GM19240 (cell line): ENCODE results near the gene PAK2.
"Not testable (repeated sequence)": the region's sequence is repeated elsewhere in the genome, so short reads cannot be mapped to it uniquely, and the experiment has no call there.

Experiments used
- DNase-seq: peaks from one replicate; pipeline ENCODE4 v3.0.0; 2011; ENCODE audit warnings: low spot score; ENCODE audit not compliant: insufficient read length

Gene PAK2

DNA sequence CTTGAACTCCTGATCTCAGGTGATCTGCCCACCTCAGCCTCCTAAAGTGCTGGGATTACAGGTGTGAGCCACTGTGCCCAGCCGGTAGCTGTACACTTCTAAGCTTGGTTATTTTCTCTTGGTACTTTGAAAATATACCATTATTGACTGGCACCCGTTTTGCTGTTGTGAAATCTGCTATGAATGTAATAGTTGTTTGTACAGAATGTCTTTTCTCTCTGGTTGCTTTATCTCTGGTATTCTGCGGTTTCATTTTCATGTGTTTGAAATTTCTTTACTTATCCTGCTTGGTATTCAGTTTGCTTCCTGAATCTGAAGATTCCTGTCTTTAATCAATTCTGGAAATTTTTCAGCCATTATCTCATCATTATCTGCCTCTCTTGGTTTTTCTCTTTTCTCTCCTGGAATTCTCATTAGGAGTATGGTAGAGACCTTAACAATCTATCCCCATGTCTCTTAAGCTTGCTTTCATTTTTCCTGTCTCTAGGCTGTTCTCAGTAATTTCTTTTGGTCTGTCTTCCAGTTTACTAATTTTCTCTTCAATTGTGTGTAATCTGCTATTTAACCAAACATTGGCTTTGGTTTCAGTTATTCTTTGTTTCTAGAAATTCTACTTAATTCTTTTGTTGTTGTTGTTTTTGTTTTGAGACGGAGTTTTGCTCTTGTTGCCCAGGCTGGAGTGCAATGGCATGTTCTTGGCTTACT lies 2.8 kb upstream of the PAK2 start:
- no peak for DNase-seq

DNA sequence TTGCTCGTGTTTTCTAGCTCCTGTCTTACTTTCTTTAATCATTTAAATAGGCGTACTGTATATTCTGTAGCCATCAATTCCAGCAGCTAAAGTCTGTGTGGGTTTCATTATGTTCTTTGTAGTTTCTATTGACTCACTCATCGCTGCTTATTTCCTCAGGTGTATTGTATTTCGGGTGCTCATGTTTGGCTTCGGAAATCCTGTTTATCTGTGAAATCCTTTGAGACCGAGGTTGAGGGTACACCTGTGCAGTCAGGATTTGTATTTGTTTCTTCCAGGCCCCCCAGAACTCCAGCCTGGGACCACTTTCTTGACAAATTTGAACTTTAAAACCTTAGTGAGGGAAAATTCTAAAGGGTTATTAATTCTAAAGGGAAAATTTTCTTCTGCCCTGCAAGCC lies 2.0 kb upstream of the PAK2 start:
- DNase-seq, result no peak

DNA sequence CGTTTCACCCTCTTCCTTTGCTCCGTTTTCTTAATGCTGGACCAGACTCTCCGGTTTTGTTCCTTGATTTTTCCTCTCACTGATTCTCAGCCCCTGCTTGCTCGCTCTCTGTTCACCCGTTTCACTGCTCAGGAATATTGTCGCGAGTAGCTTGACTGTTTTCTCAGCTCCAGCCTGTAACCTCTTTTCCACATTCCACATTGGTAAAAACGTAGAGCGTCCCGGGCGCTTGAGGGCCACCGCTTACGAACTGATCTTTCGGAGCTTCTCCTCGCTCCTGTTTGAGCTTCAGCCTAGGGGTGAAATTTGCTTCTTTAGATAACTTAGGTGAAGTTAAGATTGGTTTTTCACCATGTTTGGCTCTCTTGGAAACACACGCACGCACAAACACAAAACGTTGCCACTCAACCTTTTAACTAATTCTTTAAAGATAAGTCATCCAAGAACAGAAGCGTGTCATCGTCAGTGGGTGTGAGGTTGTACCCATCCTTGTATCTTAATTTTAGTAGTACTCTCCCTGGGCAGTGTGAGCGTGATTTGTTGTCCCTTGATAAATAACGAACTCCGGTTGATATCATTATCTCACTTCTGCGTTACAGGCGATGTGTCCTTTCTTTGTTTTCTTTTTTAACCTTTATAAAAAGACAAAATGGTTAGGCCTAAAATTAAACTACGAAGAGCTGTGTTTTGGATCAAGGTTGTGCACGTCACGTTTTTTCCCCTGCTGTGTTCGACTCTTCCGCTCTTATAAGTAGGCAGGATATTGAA lies 1.0 kb downstream of the PAK2 start:
- DNase-seq, result no peak

DNA sequence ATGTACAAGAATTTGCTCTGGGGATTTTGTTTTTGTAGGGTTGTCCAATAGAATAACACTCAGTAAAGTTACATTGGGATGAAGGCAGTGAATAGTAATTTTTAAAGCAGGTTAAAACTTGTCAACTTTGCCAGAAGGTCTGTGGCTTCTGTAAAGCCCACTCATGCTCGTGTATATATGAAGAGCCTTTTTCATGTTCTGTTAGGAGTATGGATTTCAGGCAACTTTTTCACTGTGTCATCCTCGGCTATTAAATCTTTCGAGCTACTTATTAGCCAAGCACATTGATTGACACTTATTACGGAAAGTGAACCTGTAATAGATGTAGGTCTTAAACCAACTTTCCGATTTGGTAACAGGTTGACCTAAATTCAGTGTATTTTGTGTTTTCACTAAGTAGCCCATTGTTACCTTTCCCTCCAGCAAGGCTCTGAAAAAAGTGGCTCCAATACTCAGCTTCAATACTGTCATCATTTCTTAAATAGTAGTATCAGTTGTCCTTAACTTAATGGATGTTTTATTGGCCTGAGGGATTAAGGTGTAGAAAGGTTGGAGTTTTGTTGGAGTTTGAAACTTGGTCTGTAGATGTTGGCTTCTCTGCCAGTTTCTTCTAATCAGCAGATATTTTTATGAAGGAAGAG lies 1.7 kb downstream of the PAK2 start:
- no peak for DNase-seq

DNA sequence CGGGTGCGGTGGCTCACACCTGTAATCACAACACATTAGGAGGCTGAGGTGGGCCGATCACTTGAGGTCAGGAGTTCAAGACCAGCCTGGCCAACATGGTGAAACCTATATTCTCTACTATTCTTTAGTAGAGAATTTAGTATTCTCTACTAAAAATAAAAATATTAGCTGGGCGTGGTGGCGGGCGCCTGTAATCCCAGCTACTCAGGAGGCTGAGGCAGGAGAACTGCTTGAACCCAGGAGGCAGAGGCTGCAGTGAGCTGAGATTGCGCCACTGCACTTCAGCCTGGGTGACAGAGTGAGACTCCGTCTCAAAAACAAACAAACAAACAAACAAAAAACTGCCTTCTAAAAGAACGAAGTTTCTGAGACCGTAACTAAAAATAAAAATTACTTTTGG lies 3.9 kb downstream of the PAK2 start:
- DNase-seq, result not testable (repeated sequence)

DNA sequence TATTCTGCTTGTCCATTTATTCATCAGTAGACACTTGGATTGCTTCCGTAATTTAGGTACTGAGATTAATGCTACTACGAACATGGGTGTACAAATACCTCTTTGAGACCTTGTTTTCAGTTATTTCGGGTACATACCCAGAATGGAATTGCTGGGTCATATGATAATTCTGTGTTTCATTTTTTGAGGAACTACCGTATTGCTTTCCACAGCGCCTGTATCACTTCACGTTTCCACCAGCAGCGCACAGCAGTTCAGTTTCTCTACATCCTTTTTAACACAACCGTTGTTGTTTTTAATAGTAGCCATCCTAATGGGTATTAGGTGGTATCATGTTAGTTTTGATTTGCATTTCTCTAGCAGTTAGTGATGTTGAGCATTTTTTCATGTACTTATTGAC lies 9.5 kb downstream of the PAK2 start:
- DNase-seq, result no peak

DNA sequence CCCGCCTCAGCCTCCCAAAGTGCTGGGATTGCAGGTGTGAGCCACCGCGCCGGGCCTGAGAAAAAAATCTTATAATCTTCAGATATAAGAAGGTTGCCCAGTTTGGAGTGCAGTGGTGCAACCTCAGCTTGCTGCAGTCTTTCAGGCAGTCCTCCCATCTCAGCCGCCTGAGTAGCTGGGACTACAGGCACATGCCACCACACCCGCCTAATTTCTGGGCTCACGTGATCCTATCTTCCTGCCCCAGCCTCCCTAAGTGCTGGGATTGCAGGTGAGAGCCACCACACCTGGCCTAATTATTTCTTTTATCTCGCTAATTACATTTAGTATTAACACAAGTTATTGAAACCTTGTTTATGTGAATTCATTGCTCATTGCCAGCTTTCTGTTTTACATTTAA lies 13.5 kb downstream of the PAK2 start:
- no peak for DNase-seq

DNA sequence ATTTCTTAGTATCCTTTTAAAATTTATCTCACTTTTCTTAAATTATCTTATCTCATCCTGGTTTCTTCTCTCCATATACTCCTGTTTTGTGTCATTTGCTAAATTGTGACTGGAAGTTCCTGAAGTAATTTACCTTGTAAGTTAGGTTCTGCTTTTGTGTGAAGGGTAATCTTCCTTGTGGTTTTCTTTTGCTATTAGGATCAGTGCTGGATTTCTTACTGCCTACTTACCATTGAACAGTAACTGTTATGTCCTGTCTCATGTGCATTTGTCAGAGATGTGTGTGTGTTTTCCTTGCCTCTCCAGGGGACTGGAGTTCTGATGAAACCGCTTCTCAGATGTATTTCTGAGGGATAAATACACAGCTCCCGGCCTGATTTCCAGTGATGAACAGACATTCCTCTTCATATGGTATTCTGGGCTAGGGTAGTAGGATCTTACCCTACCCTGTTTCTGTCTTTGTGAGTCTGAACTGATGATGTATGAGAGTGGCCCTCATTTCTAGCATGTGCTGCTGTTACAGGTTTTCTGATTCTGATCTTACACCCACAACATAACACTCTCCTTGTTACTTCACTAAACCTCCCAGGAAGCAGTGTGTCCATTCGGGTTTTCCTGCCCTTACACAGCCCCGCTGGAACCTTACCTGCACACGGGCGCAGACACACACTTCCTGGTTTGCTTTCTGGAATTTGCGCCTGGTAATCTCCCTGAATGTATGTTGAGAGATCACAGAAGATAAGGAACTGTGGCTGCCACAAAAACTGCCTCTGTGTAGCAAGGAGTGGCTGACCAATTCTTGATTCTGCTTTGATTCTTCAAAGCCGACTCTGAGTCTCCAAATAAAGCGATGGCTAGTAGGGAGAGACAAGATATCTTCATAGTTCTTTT lies 14.7 kb downstream of the PAK2 start:
- no peak for DNase-seq

DNA sequence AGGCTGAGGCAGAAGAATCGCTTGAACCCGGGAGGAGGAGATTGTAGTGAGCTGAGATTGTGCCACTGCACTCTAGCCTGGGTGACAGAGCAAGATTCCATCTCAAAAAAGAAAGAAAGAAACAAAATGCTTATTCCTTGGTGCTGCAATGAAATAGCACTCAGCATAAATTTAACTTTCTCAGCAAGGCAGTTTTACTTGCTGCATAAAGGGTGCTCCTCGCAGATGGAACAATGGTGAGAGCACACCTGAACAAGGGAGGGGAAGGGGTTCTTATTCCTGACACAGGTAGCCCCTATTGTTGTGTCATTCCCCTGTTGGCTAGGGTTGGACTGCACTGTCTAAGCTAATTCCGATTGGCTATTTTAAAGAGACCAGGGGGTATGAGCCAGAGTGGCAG lies 17.1 kb downstream of the PAK2 start:
- DNase-seq, result no peak

DNA sequence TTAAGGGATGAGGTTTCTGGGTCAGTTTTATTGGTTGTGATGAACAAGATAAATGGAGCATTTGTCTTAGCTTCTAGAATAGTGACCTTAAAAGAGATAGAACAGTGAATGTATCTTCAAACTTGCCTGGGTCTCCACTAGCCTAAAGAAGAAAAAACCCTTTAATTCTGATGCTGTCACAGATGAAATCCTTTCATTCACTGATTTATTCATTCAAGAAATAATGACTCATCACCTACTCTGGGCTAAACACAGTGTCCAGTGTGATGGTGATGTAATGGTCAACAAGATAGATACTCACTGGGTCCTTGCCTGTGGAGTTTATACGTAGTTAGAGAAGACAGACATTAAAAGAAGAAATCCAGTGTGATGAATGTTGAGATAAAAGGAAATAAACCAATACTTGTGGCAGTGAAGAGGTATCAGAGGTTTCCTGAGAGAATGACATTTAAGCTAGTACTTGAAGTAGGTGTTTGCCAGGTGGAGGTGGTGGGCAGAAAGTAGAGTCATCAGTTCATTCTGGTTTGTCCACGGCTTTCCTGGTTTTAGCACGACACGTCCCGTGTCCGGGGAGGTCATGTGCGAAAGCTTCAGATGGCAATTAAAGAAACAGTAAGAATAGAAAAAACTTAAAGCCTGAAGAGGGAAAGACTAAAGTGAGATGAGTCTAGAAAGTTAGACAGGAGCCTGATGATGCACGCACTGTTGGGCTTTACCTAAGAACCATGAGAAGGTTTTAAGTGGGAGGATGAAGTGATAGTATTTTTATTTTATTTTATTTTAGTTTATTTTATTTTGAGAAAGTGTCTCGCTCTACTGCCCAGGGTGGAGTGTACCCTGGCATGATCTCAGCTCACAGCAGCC lies 18.5 kb downstream of the PAK2 start:
- DNase-seq, result no peak

DNA sequence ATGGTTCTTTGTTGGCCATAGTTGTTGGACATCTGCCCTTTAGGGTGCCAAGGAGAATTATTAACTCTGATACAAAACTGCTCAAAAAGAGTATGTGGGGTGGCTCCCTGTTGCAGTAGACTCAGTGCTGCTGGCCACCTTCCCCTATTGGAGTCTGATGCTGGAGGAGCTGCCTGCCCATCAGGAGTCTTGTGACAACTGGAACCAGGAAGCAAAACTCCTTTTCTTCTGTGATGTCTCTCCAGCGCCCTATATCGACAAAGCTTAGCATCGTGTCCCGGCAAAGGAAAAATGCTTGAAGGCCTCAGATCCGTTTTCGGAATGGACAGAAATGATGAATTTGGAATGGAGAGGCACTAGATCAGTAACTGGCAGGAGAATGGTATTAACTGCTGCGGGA lies 23.5 kb downstream of the PAK2 start:
- DNase-seq, result no peak

DNA sequence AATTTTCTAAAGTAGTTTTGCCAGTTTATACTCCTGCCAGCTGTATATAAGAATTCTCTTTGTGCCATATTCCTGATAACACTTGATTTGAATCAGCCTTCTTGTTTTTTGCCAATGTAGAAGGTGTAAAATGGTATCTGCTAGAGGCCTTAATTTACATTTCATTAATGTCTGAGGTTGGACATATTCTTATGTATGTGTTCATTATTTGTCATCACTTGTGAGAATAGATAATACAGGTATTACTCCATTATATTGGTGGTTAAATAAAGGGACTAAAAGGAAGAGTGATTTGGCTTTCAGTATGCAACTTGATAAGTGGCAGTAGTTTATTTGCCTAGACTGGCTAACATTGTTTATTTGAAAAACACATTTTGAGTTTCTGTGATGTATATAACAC lies 25.8 kb downstream of the PAK2 start:
- DNase-seq, result no peak

DNA sequence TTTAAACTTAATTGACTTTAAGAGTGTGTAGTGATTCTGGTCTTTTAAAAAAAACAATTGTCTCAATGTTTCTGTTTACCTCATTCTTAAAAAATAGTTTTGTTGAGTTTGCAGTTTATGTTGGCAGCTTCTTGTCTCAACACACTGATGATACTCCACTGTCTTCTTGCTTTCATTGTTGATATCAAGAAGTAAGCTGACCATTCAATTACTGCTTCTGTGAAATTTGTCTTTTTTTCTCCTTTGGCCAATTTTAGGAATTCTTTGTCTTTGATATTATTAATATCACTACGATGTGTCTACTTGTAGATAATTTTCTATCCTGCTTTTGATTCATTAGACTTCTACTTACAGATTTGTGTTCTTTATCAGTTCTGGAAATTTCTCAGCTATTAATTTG lies 31.4 kb downstream of the PAK2 start:
- DNase-seq, result no peak

DNA sequence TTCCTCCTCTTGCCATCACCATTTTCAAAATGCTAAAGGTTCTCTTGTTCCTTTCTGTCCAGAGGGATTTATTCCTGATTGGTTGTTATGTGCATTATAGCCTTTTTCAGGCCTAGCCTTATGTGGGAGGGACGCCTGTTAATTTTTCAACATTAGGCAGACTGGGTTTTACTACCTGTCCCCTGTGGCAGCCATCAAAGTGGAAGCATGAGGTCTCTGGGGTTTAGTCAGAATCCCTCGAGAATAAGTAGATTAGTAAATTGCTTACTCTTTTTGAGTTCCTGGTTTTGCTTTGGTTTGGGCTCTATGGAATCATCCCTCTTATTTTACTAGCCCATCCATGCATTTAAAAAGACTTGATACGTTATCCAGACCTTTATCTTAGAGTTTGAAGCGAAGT lies 32.4 kb downstream of the PAK2 start:
- DNase-seq, result no peak

DNA sequence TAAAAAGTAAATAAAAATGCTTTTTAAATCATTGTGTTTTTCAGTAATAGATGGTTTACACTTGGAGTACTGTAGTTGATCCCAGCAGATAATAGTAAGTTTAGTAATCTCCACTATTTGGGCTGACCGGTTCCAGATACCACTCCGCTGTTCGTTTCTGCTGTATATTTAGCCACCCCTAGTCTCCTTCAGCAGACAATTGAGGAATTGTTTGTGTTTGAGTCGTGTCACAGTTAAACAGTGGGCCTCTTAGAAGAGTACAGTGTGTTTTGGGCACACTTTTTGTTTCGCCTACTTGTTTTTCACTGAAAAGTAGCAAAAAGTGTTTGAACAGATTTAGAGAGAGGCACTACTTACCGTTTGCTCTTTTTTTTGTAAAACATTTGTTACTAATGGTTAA lies 33.2 kb downstream of the PAK2 start:
- DNase-seq, result no peak

DNA sequence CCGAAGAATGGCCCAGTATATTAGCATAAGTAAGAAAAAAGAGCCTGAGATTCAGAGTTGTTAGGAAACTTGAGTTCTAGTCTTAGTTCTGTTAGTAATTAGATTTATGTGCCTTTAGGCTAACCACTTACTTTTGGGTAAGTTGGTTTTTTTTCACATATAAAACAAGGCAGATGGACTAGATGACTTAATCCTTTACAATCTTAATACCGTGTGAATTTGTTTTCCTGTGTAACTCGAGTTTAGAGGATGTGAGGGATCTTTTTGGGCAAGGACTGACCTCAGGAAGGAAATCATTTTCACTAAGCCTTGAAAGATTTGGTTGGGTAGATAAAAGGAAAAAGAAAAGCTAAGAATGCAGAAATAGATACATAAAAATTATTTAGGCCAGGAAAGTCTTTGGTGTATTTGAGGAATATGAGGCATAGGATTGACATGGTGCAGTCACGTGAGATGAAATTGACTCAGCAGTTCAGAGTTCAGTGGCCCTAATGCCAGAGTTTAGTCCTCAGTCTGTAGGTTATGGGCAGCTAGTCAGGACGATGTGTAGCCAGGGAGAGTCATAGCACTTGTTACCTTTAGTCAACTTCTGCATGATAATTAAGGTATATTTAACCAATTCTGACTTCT lies 34.6 kb downstream of the PAK2 start:
- DNase-seq, result no peak

DNA sequence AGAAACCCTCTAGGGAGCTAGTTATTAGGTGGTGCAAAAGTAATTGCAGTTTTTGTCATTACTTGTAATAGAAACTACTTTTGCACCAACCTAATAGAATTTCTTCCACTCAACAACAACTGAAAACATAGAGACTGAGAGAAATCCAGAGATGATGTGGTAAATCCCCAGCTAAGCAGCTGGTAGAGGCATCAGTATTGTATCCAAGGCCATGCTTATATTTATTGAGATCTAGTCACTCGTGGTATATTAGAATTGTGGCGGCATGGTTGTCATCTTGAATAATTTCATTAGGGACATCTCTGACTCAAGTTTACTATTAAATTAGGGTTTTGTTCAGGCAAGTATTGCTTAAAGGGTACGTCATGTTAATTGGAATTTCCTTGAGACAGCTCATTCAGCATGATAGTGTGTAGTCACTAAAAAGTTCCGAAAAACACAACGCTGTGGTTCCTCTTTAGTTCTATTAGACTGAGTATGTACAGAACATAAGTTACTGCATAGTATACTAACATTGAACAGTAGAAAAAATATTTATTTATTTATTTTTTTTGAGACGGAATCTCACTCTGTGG lies 35.3 kb downstream of the PAK2 start:
- no peak for DNase-seq

DNA sequence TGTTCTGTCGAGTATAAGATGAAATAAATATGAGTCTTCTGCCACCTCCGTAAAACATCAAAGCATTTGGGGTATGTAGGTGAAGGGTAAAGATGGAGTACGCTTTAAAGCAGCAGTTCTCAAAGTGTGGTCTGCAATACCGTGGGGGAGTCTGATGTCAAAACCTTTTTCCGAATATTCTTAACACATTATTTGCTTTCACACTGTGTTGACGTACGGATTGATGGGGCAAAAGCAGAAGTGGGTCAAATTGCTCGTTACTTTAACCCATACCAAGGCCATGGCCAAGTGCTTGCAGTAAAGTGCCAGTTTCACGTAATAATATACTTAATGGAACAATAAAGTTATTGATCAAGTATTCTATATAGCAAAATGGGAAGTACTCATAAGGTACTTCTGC lies 36.3 kb downstream of the PAK2 start:
- DNase-seq, result no peak

DNA sequence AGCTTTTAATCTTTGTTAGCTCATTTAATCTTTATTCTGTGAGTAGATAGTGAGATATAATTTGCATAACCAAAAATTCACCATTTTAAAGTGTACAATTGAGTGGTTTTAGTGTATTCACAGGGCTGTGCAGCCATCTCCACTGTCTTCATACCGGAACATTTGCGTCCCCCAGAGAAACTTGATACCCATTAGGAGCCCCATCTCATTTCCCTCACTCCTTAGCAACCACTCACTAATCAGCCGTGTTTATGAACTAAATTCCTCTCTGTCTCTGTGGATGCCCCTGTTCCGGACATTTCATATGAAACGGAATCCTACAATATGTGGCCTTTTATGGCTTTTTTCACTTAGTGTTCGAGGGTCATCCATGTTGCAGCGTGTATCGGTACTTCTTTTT lies 38.2 kb downstream of the PAK2 start:
- DNase-seq, result no peak

DNA sequence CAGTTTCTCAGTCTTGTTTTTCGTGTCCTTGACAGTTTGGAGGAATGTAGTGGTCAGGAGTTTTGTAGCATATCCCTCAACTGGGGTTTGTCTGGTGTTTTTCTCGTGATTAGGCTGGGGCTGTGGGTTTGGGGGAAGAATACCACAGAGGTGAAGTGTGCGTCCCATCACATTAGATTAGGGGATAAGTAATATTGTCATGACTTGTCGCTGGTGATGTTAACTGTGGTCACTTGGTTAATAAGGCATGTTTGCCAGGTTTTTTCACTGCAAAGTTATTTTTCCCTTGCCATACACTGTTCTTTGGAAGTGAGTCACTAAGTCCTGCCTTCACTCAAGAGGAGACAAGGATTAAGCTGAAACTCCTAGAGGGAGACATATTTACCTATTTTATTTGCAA lies 39.1 kb downstream of the PAK2 start:
- no peak for DNase-seq
